ENCODE results near the gene LRFN4.

LRFN4 gene

DNA sequence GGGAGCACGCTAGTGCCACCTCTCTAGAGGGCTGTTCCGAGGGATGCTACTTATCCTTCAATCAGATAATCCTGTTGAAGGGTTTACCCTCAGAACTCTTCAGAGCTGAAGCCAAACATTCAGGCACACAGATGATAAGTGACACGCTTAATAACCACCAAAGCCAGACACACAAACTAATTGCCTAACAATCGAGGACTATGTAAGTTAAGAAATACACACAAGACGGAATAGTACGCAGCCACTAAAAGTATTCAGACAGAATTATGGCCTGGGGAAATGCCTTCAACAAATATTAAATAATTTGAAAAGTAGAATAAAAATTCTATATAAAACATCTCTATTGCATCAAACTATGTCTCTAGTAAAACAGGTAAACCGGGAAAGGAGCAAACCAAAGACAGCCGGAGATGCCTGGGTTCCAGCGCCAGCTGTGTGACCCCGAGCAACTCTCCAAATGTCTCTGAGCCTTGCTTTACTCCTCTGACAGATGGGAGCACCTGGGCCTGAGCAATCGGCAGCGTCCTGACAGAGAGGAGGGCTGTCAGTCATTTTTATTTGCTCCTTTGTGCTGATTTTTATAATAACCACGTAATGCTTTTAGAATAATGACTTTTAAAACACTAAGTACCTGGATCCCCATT lies 11.3 kb downstream of the LRFN4 start:
- TF ChIP-seq, protein P1, sequence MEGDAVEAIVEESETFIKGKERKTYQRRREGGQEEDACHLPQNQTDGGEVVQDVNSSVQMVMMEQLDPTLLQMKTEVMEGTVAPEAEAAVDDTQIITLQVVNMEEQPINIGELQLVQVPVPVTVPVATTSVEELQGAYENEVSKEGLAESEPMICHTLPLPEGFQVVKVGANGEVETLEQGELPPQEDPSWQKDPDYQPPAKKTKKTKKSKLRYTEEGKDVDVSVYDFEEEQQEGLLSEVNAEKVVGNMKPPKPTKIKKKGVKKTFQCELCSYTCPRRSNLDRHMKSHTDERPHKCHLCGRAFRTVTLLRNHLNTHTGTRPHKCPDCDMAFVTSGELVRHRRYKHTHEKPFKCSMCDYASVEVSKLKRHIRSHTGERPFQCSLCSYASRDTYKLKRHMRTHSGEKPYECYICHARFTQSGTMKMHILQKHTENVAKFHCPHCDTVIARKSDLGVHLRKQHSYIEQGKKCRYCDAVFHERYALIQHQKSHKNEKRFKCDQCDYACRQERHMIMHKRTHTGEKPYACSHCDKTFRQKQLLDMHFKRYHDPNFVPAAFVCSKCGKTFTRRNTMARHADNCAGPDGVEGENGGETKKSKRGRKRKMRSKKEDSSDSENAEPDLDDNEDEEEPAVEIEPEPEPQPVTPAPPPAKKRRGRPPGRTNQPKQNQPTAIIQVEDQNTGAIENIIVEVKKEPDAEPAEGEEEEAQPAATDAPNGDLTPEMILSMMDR (IDR thresholded peaks at IDR 0.05; ENCODE audit: low read length, missing control alignments), result no peak
- H3K4me3 ChIP-seq (replicated peaks; ENCODE audit: low read depth, low read length), result no peak overlapping the region
- DNase-seq (ENCODE audit: low read depth), result no peak

DNA sequence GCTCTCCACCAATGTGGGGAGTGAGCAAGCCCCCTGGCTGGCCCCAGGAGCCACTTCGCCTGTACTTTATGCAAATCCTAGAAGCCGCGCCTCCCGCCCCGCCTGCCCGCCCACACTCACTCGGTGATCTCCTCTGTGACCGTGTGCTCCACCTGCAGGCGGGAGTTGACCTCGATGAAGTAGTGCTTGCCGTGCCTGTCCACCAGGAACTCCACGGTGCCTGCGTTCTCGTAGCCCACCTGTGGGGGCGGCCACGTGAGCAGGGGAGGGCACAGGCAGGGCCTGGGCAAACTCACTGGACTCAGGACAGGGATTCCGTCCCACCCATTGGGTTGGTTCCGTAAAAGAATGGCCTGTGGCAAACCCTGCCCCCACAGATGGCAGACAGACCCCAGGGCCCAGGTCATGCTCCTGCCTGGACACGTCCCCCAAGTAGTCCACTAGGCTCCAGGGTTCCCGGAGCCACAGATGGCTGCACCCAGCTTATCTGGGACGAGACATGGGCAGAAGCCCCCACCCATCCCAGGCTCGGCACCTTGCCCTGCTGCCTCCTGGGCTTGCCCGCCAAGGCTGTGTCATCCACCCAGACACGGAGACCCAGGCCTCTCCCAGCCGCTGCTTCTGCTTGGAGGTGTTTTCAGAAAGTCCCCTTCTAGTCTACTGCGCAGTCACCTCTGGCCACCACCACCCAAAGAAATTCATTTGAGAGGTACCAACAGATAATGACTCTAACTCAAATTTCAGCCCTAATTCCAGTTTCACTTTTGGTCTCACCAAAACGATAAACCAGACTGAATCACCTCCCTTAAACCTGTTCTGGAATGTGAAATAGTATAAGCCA lies 12.1 kb downstream of the LRFN4 start:
- no peak for DNase-seq (ENCODE audit: low read depth)
- TF ChIP-seq, protein P1 (IDR thresholded peaks at IDR 0.05; ENCODE audit: low read length, missing control alignments), result no peak
- no peak overlapping the region for H3K4me3 ChIP-seq (replicated peaks; ENCODE audit: low read depth, low read length)

DNA sequence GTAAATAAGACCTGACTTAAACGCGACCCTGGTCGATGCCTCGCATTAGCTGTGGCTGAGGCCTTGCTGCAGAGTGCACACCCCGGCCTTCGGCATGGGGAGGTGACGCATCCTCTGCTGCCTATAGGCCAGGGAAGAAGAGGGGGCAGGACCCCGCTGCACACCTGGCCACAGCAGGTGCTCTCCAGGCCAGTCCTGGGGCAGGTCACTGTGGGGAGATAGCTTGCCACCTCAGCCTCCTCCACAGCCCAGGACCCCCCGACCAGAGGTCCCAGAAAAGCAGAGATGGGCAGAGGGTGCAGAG lies 12.7 kb downstream of the LRFN4 start:
- no peak for DNase-seq (ENCODE audit: low read depth)
- no peak overlapping the region for H3K4me3 ChIP-seq (replicated peaks; ENCODE audit: low read depth, low read length)
- TF ChIP-seq, protein P1 (IDR thresholded peaks at IDR 0.05; ENCODE audit: low read length, missing control alignments), result no peak

DNA sequence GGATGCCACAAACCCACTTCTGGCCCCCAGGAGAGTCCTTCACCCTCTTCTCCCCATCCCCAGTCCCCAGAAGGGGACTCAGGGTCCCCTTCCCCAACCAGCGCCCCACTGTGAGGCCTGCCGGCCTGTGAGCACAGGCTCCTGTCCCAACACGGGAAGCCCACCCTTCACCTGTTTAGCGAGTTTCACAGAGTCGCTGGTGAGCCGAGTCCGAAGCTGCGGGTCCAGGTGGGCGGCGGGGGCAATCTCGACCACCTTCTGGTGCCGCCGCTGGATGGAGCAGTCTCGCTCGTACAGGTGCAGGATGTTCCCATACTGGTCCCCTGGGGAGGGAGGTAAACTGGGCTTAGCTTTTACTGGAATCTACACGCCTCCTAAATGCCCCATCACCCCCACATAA lies 13.3 kb downstream of the LRFN4 start:
- no peak overlapping the region for H3K4me3 ChIP-seq (replicated peaks; ENCODE audit: low read depth, low read length)
- TF ChIP-seq, protein P1 (IDR thresholded peaks at IDR 0.05; ENCODE audit: low read length, missing control alignments), result no peak
- DNase-seq (ENCODE audit: low read depth), result no peak

DNA sequence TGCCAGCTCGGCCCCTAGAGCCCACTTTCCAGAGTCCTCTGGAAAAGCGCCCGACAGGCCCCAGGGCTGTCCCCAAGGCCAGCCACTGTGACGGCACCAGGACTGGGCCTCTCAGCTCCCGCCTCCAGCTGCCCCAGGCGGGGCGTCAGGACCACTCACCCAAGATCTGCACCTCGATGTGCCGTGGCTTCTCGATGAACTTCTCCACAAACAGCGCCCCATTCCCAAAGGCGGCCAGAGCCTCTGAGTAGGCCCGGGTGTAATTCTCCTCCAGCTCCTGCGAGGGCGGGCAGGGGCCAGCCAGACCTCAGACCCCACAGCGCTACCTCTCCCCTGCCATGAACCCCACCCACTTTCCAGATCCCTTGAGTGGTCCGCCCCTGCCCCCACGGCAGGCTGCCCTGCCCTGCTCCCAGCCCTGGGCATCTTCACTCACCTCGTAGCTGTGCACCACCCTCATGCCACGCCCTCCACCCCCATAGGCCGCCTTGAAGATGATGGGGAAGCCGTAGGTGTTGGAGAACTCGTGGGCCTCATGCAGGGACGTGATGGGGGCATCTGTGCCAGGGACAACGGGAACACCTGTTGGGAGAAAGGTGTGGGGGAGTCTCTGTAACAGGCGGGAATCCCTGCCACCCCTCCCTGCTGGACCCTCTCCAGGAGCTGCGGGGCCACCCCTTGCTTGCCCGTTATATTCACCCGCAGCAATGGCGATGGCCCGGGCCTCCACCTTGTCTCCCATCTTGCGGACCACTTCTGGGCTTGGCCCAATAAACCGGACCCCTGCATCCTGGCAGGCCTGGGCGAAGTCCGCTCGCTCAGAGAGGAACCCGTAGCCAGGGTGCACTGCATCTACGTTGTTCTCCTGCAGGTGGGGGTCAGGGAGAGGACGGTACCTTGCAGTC lies 14.0 kb downstream of the LRFN4 start:
- no peak overlapping the region for H3K4me3 ChIP-seq (replicated peaks; ENCODE audit: low read depth, low read length)
- no peak for DNase-seq (ENCODE audit: low read depth)
- TF ChIP-seq, protein P1 (IDR thresholded peaks at IDR 0.05; ENCODE audit: low read length, missing control alignments), result no peak

DNA sequence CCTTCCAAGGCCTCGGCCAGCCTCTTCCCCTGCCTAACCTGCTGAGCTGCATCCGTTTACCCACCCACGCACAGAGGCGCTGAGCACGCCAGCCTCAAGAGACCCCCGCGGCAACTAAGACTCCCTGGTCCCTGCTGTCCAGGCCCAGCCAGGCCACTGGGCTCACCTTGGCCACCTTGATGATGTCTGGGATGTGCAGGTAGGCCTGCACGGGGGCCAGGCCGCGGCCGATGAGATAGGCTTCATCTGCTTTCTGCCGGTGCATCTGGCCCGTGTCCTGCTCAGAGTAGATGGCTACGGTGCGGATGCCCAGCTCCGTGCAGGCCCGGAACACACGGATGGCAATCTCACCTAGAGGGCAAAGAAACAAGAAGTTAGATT lies 14.6 kb downstream of the LRFN4 start:
- no peak for DNase-seq (ENCODE audit: low read depth)
- TF ChIP-seq, protein P1 (IDR thresholded peaks at IDR 0.05; ENCODE audit: low read length, missing control alignments), result no peak
- no peak overlapping the region for H3K4me3 ChIP-seq (replicated peaks; ENCODE audit: low read depth, low read length)

Measured in fibroblast of pulmonary artery (primary cell).